HG02571 (cell line): ENCODE results near the gene PDIA5.

Experiments used
- ATAC-seq: cut with Tn5 transposase; IDR thresholded peaks from one replicate; pipeline ENCODE4 v1.9.1; 2021; ENCODE audit warnings: mild to moderate bottlenecking, moderate library complexity; ENCODE audit not compliant: unreplicated experiment

The PDIA5 gene

DNA sequence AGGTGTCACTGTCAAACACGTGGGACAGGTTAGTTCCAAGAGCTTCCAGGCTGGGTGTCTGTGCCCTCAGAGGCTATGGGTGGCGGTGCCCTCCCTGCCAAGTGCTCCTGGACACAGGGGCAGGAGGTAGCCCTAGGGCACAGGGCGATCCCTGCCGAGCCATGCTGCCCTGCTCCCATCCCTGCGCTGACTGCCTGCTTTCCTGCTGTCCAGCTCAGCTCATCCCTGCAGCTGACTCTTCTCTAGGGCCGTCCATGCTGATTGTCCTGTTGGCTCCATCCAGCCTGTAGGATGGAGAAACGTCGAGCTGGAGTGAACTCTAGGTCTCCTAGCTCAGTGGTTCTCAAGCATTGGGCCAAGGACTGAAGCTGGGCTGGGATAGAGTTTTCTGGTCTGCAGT lies 3.7 kb downstream of the PDIA5 start:
- no peak for ATAC-seq

DNA sequence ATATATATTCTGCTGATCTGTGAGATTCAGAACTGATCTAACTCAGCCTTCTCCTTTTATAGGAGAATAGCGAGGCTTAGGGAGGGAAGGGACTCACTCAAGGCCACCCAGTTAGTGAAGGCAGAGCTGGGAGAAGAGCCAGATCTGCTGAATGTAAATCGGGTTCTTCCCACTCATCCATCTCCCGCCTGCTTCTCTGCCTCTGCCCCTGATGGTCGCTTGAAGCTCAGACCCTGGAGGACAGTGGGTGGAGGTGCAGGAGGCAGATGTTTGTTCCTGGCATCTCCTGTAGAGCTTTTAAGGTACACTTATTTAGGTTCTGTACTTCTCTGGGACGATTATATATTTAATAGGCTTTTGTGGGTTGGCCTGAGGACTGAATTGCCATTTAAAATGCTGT lies 4.3 kb downstream of the PDIA5 start:
- ATAC-seq: no peak

DNA sequence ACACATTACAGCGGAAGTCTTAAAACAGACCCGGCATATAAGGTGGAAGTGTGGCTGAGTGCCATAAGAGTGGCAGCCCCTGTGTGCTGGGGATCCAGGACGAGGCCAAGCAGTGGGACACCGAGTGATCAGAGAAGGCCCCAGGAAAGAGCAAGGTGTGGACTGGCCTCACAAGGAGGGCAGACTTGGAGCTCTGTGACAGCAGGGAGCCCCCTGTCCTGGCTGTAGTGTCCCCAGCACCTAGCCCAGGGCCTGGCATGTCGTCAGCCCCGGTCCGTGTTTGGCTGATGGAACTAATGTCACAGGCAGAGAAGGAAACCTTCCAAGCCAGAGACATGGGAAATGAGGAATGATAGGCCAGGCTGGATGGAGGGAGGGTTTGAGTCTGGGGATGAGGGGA lies 4.8 kb downstream of the PDIA5 start:
- ATAC-seq: no peak

DNA sequence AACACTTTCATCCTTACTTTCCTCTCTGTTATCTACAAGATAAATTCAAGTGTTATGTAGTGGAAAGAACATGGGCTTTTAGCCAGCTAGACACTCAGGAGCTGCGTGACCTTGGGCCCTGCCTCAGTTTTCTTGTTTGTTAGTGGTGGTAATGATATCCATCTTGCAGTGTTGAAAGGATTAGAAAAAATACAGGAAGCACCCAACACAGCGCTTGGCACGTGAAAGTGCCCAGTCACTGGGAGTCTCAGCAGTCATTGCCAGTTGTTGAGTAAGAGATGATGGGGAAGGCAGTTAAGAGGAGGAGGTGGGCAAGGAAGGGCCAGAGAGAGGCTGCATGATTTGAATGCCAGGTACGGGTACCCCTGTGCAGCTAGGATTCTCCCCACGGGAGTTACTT lies 5.3 kb downstream of the PDIA5 start:
- no peak for ATAC-seq

DNA sequence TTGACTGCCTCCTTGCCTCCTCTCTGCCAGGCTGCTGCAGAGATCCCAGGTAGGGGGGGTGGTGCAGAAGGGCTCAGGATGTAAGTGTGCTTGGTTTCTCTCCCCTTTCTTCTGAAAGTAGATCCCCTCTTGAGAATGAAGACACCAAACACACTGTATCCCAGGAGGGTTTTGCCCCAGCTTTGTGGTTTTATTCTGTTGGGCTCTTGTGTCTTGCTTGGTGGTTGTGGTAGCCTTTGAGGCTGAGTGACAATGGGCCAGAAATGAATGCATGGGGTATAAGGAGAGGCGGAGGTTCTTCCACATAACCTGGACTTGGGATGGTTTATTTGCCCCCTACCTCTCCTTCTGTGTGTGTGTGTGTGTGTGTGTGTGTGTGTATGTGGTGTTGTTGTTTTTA lies 5.7 kb downstream of the PDIA5 start:
- no peak for ATAC-seq

DNA sequence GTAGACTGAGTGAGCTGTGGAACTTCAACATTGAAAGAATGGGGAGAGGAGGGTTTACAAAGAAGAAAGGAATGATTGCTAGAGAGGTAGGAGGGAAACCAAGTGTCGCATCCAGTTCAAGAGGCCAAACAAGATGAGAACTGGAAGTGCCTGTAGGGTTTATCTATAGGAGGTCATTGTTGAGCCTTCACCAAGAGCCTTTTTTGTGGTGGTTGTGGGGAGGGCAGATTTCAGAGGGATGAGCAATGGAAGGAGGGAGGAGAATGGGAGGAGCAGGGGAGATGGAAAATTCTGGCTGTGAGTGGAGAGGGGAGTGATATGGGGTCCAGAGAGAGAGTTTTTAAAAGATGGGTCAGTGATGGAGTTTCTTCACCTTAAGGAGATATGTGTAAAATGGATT lies 8.5 kb downstream of the PDIA5 start:
- ATAC-seq: no peak

DNA sequence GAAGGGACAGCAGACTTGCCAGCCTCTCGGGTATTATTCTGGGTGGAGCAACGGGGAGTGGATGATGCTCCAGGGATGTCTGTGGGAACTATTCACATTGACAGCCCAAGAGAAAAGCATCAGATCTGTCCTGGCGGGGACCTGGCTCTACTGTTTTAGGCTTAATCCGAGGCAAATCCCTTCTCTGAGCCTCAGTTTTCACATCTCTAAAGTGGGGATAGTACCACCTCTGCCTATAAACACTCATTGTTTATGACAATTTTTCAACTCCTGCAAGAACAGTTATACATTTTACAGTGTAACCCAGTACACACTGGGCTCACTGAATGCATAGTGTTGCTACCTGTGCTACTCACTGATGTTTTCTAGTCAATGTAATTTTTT lies 9.3 kb downstream of the PDIA5 start:
- ATAC-seq: no peak

DNA sequence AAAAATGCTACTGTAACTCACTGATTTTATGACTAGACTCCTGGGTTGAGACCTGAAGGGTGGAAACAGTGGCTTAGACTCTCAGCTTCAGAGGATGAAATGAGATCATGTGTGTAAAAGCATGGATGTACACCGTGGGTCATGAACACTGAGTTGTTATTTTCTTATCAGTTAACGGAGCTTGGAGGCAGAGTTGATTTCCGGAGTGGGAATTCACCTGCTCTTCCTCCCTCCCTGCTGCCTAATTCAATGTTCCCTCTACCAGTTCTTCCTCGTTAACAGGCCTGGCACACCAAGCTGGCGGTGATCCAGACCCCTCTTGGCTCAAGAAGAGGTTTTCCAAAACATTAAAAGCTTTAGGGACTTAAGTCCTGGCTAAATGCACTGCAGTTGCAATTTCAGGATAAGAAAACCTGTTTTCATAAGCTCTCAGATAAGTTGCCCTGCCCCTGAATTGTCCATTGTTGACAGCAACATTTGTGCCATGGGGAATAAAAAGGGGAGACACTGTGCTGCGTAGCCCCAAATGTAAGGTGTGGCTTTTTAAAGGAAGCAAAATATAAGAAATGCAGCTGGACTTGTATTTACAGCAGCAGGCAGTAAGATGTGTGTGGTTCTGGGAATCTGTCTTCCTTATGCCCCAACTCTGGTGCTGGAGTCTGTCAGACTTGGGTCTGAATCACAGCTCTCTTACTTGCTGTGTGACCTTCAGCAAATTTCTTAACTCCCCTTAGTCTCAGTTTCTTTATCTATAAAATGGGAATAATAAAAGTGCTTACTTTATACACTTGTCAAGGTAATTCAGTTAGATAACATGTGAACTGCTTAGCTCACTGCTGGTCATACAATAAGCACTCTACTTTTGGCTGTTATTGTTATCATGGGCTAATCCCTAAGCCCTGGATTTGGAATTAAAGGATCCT lies 9.9 kb downstream of the PDIA5 start:
- no peak for ATAC-seq

DNA sequence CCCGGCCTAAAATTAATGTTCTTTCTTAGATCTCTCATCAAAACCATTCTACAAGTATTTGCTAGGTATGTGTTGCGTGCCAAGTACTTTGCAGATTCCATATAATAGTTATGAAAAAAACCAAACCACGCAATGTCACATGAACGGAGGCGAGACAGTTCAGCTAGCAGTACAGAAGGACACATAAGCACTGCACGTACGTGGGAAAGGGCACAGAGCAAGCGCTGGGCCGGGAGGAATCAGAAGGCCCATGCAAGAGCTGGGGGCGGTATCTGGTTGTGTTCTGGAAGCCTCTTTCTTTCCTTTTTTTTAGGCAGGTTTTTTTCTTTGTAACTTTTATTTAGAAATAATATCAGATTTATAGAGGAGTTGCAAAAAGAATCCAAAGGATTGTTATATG lies 11.3 kb downstream of the PDIA5 start:
- no peak for ATAC-seq

DNA sequence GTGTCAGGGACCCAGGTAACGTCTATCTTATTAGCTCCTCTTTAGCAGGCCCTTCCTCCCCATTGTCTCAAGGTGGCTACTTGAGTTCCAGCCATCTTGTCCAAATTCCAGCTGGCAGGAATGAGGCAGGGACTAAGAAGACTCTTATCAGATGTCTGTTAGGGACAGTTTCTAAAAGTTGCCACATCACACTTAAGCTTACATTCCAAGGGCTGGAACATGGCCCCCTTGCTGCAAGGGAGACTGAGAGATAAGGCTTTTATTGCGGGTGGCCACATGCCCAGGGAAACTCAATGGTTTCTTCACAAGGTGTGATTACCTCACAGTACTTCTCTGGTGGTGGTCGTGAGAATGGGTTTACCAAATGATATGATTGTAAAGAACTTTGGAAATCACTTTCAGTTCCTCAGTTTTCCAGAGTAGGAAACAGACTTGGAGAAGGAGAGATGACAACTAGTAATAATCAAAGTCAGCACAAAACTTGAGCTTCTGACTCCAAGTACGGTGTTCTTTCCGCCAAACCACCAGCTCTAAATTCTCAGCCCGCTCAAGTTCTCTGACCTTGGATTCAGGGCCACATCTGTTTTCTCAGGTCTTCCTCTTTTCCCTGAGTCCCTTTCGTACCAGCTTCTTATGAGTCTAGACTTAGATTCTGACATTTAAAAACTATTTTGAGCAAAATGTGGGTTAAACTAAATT lies 14.2 kb downstream of the PDIA5 start:
- ATAC-seq: no peak

DNA sequence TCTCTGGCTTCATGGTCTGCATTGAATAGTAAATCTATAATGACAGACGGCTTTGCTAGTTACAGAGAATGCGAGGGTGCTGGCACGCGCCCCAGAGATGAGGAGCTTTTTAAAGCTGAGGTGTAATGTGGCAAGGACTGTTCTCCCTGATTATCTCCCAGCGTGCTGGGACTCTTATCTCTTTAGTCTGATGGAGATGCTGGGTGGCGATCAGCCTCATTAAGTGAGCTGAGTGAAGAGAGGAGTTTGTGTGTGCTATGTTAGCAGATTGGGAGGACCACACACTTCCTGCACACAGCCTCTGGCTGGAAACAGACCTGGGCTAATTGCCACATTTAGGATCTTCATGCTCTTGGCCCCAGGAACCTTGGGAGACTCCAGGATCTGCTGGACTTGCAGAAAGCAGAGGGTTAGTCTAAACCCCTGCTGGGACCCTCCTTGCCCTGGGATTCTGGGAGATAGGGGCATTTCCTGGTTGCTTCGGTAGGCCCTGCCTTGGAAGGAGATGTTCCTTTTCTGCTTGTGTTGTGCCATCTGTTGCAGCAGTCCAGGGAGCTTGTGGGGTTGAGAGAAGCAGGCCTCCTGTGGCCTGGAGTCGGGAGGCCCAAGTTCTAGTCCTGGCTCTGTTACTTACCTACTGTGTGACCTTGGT lies 15.0 kb downstream of the PDIA5 start:
- ATAC-seq: peak; percentile 13

DNA sequence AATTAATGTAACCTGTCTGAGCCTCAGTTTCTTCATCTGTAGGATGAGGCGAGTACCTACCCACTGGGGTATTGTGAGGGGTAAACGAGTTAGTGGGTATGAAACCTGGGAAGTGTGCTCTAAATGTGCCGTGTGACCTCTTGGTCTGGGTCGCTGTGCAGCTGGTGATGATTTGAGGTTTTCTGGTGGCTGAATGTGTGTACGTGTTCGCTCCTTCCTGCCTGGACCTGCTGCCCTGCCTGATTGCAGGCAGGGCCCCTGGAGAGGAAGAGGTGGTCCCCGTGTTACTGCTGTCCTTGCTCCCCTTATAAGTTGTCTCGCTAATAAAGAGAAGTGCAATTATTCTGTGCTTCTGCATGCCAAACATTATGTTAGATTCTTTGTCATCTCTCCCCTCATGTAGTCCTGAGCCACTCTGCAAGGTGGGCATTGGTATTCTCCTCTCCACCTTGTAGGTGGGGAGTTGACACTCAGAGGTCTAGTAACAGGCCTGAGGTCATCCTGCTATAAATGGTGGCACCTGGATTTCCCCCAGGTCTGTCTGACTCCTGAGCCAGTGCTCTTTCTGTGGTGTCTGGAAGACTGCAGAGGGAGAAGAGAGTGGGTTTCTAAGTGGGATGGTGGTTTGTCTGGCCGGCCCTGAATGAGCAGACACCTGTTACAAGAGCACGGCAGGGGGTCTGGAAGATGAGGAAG lies 15.7 kb downstream of the PDIA5 start:
- ATAC-seq: peak; percentile 54

DNA sequence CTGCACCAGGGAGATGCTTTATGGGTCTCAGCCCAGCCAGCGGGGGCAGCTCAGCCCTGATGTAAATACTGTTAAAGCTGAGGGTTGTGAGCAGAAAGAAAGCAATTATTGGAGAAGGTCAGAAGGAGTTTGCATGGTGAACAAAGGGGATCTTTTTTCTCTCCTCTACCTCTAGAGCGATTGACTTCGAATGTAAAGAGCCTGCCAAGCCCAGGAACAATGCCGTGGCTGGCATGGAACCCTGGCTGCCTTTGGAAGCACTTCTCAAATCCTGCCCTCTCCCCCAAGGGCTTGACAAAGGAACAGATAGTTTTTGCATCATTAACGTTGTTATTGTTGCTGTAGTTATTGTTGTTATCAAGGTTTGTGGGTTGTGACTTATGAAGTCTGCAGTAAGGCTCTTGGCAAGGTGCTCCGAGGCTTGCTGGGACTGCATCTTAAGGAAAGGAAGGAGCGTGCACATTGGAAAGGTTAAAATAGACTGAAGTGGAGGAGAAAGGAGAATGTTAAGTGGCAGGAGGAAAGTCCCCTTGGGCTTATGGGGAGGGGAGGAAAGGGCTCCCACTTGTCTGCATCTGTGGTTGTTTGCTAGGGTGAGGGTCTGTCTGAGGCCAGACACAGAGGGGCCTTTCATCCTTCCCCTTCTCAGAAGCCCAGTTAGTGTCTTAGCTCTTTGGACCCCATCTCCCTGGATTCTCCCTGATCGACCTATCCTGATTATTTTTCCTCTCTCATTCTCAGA lies 16.7 kb downstream of the PDIA5 start:
- ATAC-seq: no peak

DNA sequence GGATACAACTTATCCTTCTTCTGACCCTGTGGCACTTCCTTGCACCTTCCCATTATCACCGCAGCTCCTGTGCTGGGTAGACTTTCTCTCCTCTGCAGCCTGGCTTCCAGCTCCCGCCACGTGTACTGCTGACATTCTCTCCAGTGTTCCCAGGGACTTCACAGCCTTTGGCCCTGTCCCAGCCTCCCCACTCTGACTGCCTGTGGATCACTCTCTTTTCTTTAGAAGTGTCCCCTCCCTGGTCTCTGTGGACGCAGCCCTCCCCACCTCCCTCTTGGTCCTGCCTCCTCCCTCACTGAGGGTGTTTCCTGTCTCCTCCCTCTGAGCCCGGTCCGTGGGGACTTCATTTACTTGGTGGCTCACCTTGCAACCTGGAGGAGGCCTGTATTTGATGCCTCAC lies 17.4 kb downstream of the PDIA5 start:
- ATAC-seq: no peak

DNA sequence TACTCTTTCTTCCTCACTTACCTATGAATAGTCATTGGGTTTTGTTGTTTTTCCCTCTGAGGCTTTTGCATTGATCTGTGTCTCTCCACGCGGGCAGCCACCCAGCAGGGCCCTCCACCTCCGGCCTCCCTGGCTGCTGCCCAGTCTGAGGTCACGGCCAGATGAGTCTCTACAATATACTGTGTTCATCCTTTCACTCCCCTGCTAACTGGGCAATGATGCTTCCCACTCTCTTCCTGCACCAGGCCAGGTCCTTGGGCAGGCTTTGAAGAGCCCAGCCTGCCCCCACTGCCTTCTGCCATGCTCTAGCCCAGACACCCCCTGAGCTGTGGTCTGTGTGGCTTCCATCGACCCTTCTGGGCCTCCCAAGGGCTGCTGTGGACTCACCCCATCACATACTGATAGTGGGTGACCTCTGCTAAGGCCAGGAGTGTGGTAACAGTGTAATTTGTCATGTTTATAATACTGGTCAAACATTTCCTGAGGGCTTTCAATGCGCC lies 18.0 kb downstream of the PDIA5 start:
- no peak for ATAC-seq

DNA sequence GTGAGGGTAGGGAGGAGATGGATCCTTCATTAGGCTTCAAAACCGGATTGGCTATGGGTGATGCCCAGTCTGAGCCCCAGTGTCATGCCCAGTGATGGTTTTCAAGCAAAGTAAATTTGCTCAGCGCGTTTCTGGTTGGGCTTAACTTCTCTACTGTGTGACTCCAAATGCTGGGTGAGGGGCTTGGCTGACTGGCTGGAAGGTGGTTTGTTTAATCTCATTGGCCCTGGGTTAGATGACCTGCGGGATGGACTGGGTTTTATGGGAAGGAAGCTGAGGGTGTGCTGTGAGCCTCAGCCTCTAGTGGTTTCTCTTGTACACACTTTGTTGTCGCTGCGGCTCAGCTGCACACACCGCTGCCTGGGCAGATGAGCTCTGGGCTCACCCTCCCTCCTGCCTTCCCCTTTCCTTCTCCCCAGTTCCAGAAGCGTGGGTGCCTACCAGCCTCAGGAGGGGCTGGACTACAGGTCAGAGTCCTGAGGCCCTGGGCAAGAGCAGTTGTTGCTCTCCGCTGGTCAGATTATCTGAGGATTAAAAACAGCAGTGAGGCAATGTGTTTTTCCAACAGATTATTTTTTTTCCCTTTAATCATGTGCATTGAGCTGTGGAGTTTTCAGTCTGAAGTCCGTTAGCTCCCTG lies 18.6 kb downstream of the PDIA5 start:
- no peak for ATAC-seq

DNA sequence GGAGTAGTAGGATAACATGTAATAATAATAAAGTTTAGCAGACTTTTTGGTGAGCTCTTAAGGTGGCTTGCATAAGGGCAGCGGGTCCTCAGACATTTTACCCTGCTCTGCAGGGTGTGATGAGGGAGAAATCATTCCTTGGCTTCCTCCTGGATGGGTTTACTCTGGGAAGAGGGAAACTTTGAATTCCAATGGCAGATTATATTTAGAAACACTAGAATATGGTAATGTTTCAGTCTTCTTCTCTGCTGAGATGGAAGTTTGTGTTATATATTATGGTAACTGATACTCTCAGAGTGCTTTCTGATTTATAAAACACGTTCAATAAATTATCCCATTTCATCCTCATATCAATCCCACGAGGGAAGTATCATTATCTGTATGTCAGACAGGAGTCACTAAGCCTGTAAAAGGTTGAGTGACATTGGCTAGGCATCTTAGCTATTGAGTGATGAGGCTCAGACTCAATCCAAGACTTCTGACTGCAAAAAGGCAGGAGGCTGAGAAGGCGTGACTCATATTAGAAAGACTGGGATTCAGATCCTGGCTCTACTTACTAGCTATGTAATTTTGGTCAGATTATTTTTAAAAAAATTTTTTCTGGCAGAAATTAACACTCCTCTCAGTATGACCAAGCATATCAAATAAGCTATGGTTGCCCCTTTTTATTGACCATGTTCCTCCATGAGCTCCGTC lies 19.3 kb downstream of the PDIA5 start:
- no peak for ATAC-seq

DNA sequence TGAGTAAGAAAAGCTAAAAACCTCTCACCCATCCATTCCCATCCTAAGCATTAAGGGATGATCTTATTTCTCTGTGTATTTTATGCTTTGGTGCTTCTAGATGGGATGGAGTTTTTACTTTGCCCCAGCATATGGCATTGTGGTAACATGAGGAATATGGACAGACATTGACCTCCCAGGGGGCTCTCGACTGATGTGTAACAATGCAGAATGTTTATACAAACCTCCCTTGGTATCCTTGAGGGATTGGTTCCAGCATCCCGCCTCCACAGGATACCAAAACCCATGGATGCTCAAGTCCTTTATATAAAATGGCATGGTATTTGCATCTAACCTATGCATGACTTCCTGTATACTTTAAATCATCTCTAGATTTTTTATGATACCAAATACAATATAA lies 21.6 kb downstream of the PDIA5 start:
- no peak for ATAC-seq

DNA sequence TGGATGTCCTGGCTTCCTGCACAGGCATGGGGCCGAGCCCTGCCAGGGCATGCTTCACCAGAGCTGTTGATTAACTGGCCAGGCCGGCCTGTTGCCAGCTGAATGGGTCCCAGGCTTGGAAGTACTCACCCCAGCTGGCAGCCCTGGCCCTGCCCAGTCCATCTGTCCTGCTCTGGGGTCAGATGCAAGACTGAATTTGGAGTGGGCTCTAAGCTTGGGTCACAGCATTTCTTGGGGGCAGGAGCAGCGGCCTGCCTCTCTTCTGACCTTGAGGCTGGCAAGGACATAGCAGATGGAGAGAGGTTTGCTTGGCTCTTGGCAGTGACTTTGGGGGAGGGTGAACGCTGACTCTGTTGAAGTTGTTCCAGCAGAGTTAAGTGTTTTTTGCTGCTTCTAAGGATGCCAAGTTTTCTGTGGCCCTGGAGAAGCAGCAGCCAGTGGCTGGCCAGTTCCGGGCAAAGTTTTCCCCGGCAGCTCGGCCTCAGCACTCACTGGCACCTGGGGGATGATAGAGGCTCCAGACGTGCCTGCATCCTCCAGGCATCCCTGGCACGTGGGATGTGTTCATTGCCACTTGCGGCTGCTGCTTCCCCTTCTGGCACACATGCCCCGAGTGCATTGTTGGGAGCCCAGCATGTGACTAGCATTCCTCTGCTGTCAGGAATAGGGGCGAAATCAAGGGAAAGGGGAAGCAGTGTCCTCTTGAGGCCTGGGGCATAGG lies 22.9 kb downstream of the PDIA5 start:
- ATAC-seq: no peak
